Fibroblast of skin of left quadriceps (primary cell): ENCODE results near the gene ZNF221.

Experiments
- DNase-seq, 2 experiments: peaks; one replicate each; pipeline ENCODE4 v3.0.0-alpha.2; 2013; ENCODE audit warnings: low read depth in 2 of 2

ZNF221 gene

DNA sequence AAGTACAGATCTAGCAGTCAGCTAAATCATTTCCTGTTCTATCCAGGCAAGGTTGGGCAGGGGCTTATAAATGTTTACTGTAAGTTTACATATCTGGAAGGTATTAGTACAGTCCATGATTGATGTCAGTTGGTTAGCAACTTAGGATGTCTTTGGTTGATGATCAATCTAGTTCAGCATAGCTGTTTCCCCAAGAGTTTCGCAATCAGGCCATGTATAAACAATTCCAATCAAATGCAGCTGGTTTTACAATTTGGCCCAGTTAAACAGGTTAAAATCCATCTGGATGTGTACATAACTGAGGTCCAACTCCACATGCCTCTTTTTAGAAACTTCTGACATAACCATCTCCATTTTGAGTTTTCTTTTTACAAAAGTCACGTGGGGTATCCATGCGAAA is 6.9 kb downstream of the ZNF221 start:
- DNase-seq, result peak; percentile 87 to 88

DNA sequence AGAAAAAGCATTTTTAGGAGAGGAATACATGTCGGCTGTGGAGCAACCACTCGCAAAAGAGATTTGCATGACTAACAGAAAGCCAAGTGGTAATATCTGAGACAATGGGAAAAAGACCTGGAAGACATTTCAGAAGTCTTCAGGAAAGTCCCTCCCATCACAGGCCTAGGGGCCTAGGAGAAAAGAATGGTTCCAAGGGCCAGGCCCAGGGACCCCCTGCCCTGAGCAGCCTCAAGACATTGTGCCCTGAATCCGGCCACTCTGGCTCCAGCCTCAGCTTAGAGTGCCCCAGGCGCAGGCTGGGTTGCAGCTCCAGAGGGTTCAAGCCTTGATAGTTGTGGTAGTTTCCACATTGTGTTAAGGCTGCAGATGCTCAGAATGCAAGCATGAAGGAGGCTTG is 9.4 kb downstream of the ZNF221 start:
- no peak for DNase-seq

- DNase-seq, result no peak
Measured at GRCh38 chr19:43966079-43966694, 15.2 kb downstream of the ZNF221 start.

DNA sequence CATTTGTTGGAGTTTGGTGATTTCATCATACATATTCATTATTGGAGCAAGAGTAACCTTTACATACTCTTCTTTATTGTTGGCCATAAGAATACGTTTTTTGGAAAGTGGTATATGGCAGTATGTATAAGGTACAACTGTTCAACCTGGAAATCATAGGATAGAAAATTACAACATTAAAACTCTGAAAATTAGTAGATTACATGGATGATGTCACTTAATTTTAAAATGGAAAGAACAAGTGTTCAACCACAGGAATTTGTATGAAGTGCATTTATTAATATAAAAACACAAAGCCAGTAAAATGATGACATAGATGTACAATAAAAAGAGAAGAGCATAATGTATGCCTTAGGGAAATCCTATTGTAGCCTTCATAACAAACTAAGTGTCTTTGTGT is 25.7 kb downstream of the ZNF221 start:
- DNase-seq, result no peak

DNA sequence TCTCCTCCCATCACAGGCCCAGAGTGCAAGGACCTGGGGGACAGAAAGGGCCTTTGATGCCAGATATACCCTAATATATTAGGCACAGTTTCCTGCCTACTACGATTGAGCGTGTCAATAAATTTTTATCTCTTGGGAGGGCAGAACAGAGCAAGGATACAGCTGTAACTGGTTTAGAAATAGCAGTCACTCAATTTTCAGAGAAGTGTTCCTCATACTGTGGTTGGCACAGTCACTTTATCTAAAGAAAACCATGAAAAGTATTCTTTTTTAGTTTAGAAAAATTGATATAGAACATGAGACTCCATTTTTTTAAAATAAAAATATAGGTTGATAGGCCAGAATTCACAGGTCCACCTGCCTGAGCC is 32.5 kb downstream of the ZNF221 start:
- DNase-seq, result no peak

- peak; percentile 95 to 96 for DNase-seq
Measured at GRCh38 chr19:43983912-43984686, 33.1 kb downstream of the ZNF221 start, which contains the start of gene ZNF155. Gene ZNF155, plus strand, starts transcription at chr19:43984188. Its CDS starts 4,356 bp downstream, at chr19:43988544.

DNA sequence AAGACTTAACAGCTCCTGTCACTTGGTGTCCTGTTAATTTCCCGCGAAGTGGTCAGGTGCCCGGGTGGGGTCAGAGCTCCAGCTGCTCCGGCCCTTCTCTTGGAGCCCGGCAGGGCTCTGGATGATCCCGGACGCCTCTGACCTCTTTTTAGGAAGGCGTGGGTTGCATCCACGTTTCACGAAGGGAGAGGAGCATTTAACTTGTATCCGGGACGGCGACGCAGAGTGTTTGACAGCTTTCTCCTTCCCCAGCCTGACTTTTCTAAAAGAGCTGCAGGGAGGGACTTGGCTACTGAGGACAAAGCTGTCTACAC is 33.6 kb downstream of the ZNF221 start:
- DNase-seq, result no peak

DNA sequence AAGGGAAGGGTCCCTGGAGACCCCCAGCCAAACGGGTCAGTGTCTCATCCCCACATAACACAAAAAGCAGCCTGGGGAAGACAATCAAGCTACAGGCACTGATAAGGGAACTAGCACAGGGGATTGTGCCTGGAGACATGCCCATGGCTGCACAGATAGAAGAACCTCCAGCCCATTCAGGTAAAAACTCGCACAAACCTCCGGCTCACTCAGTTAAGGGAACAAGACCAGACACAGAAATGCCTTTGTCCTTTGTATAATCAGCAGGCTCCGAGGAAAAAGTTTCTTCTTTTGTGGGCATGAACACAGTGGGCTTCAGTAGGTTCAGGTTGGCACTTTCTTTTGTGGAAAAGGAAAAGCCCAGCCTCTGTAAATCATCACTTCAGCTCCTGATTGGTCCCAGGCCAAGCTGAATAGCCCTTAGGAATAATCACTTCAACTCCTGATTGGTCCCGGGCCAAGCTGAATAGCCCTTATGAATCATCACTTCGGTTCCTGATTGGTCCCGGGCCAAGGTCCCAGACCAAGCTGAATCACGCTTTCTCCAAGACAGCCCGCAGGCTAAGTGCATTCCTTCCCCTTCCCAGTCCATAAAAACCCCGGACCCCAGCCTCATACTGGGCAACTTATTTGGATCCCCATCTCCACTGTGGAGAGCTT is 46.7 kb downstream of the ZNF221 start:
- no peak for DNase-seq

- no peak for DNase-seq
Measured at GRCh38 chr19:44002212-44002565, 51.2 kb downstream of the ZNF221 start.

- peak; percentile 88 to 90 for DNase-seq
Measured at GRCh38 chr19:44002566-44003460, 51.8 kb downstream of the ZNF221 start, which contains the start of gene ZNF230. Gene ZNF230, plus strand, starts transcription at chr19:44002957. Its CDS starts 4,122 bp downstream, at chr19:44007079.

DNA sequence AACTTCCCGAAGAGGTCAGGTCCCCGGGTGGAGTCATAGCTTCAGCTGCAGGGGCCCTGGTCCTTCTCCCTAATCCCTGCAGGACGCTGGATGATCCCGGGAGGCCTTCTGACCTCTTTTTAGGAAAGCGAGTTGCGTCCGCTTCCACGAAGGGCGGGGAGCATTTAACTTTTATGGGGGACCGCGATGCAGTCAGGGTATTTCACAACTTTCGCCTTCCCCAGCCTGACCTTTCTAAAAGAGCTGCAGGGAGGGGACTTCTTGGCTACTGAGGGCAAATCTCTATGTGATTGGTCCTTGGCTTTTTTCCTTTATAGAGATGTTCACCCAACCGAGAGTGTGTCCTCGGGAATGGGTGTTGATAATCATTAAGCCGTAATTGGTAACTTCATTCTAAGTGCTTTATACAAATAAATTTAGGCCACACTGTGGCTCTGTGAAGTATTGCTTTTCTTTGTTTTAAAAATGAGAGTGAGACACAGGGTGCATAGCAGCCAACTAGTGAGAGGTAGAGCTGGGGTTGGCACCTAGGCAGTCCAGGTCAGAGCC is 52.5 kb downstream of the ZNF221 start:
- DNase-seq, result no peak

DNA sequence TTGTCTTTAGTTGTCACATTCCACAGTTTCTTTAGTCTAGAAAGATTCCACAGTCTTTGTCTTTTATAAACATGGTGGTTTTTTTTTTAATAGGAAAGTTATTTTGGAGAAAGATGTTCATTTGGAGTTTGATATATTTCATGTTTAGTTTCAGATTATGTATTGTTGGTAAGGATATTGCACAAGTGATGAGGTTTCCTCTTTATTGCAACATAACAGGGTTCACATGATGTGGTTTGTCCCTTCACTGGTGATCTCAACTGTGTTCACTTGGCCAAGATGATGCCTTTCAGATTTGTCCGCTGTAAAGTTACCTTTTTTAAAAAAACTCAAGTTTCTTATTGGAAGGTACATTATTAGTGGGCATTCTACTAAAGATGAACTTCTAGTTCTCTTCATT is 54.9 kb downstream of the ZNF221 start:
- DNase-seq, result no peak

DNA sequence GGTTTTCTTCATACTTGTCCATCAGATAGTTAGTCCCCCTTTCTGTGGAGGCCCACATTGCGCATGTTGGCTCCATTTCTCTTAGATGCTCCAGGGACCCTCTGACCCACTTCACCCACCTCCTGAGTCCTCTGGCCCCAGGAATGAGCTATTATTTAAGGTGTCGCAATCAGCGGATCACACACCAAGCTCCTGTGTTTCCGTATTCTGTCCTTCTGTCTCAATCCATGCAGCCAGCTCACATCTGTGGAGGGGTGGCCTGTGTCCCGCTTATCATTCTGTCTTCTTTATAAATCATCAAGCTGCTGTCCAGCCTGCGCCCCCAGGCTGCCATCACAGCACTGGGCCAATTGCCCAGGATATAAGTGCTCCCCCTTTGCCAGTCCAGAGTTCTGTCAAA is 56.4 kb downstream of the ZNF221 start:
- DNase-seq, result no peak

- no peak for DNase-seq
Measured at GRCh38 chr19:44010468-44010867, 59.4 kb downstream of the ZNF221 start.
